Measurements from ENCODE around the gene OR51V1. TPM values are rescaled to one million over a fixed set of nuclear protein-coding genes. Genes with fewer than 3 reads are reported as not detected.

OR51V1 gene
- total RNA-seq, 1 donor from 2014 or later, result not detected

DNA sequence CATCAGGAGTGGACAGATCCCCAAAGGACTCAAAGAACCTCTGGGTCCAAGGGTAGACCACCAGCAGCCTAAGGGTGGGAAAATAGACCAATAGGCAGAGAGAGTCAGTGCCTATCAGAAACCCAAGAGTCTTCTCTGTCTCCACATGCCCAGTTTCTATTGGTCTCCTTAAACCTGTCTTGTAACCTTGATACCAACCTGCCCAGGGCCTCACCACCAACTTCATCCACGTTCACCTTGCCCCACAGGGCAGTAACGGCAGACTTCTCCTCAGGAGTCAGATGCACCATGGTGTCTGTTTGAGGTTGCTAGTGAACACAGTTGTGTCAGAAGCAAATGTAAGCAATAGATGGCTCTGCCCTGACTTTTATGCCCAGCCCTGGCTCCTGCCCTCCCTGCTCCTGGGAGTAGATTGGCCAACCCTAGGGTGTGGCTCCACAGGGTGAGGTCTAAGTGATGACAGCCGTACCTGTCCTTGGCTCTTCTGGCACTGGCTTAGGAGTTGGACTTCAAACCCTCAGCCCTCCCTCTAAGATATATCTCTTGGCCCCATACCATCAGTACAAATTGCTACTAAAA is 26.3 kb upstream of the OR51V1 start, which contains the start of gene HBB:
TSS of gene HBB (minus strand) at position 340 of the 579 bp plus-strand sequence. CDS start at position 290, 50 bp downstream.
- peaks cover 2% of the 10 kb centered on the region for H3K27me3 Mint-ChIP-seq
- no peak within 1 kb of the TSS for H3K27ac Mint-ChIP-seq
- intact Hi-C loops (cut with micrococcal nuclease), result no loop called here
- ChIA-PET POLR2A (no interaction called here), CTCF (no interaction called here)
- no peaks in the 10 kb centered on the region for H3K4me1 Mint-ChIP-seq
- DNase-seq (no peak), ATAC-seq (ENCODE audit: low read depth) (no peak)
- H3K4me3 Mint-ChIP-seq, result no peak within 1 kb of the TSS
- TF ChIP-seq CTCF (IDR thresholded peaks at IDR 0.05), result no peak
- H3K9me3 Mint-ChIP-seq, result no peaks in the 10 kb centered on the region
- no peaks in the 10 kb centered on the region for H3K36me3 Mint-ChIP-seq (ENCODE audit: low read depth)

DNA sequence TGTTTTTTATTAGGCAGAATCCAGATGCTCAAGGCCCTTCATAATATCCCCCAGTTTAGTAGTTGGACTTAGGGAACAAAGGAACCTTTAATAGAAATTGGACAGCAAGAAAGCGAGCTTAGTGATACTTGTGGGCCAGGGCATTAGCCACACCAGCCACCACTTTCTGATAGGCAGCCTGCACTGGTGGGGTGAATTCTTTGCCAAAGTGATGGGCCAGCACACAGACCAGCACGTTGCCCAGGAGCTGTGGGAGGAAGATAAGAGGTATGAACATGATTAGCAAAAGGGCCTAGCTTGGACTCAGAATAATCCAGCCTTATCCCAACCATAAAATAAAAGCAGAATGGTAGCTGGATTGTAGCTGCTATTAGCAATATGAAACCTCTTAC is 25.0 kb upstream of the OR51V1 start:
- POLR2A ChIA-PET, result no interaction called here
- H3K4me3 Mint-ChIP-seq, result no peak overlapping the region
- no peaks in the 10 kb centered on the region for H3K9me3 Mint-ChIP-seq
- CTCF ChIA-PET, result no interaction called here
- DNase-seq (no peak), ATAC-seq (ENCODE audit: low read depth) (no peak)
- no peak overlapping the region for H3K27ac Mint-ChIP-seq
- no peaks in the 10 kb centered on the region for H3K36me3 Mint-ChIP-seq (ENCODE audit: low read depth)
- TF ChIP-seq CTCF (IDR thresholded peaks at IDR 0.05), result no peak
- intact Hi-C loops (cut with micrococcal nuclease), result no loop called here
- no peaks in the 10 kb centered on the region for H3K4me1 Mint-ChIP-seq
- H3K27me3 Mint-ChIP-seq, result peaks cover 2% of the 10 kb centered on the region

- no peak overlapping the region for H3K4me3 Mint-ChIP-seq
- peaks cover 2% of the 10 kb centered on the region for H3K27me3 Mint-ChIP-seq
- ATAC-seq (ENCODE audit: low read depth) (no peak), DNase-seq (no peak)
- TF ChIP-seq CTCF (IDR thresholded peaks at IDR 0.05), result no peak
- POLR2A ChIA-PET, result no interaction called here
- CTCF ChIA-PET, result no interaction called here
- no peak overlapping the region for H3K27ac Mint-ChIP-seq
- H3K36me3 Mint-ChIP-seq (ENCODE audit: low read depth), result no peaks in the 10 kb centered on the region
- no peaks in the 10 kb centered on the region for H3K9me3 Mint-ChIP-seq
- H3K4me1 Mint-ChIP-seq, result no peaks in the 10 kb centered on the region
- intact Hi-C loops (cut with micrococcal nuclease), result no loop called here
Observed at GRCh38 chr11:5224538-5225479, 24.3 kb upstream of the OR51V1 start.

GRCh38 chr11:5223686-5224085 is 23.2 kb upstream of the OR51V1 start:
- no peak for ATAC-seq (ENCODE audit: low read depth)
- H3K36me3 Mint-ChIP-seq (ENCODE audit: low read depth), result no peaks in the 10 kb centered on the region
- no peak overlapping the region for H3K27ac Mint-ChIP-seq
- no peaks in the 10 kb centered on the region for H3K4me1 Mint-ChIP-seq
- POLR2A ChIA-PET, result no interaction called here
- H3K4me3 Mint-ChIP-seq, result no peak overlapping the region
- CTCF ChIA-PET, result no interaction called here
- DNase-seq, result no peak
- intact Hi-C loops (cut with micrococcal nuclease), result no loop called here
- peaks cover 2% of the 10 kb centered on the region for H3K27me3 Mint-ChIP-seq
- H3K9me3 Mint-ChIP-seq, result no peaks in the 10 kb centered on the region
- no peak for TF ChIP-seq CTCF (IDR thresholded peaks at IDR 0.05)

DNA sequence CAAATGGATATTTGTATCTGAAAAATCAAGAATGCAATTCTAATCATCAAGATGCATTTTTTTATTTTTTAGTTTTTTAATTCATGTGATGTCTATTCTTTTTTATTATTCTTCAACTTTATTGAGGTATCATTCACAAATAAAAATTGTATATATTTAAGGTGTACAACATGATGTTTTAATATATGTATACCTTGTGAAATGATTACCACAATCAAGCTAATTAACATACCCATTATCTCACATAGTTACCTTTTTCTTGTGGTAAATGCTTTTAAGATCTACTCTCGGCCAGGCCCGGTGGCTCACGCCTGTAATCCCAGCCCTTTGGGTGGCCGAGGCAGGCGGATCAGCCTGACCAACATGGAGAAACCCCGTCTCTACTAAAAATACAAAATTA is 22.7 kb upstream of the OR51V1 start:
- DNase-seq (no peak), ATAC-seq (ENCODE audit: low read depth) (no peak)
- no peak overlapping the region for H3K27ac Mint-ChIP-seq
- no peak overlapping the region for H3K4me3 Mint-ChIP-seq
- no peak for TF ChIP-seq CTCF (IDR thresholded peaks at IDR 0.05)
- intact Hi-C loops (cut with micrococcal nuclease), result no loop called here
- no peaks in the 10 kb centered on the region for H3K36me3 Mint-ChIP-seq (ENCODE audit: low read depth)
- H3K27me3 Mint-ChIP-seq, result peaks cover 2% of the 10 kb centered on the region
- POLR2A ChIA-PET, result no interaction called here
- no peaks in the 10 kb centered on the region for H3K4me1 Mint-ChIP-seq
- CTCF ChIA-PET, result no interaction called here
- no peaks in the 10 kb centered on the region for H3K9me3 Mint-ChIP-seq

All from activated B cell treated with CpG ODN at 0.5 μM for 24 hours (primary cell).